WTC11 (cell line): Measurements from ENCODE around the gene PDXP.

Source experiments
- ATF2 ChIP-seq: sonication (generic); formaldehyde crosslinking; IDR thresholded peaks from 2 replicates; pipeline ENCODE4 v1.8.1; 2022; ENCODE audit warnings: low read depth, missing genetic modification reagents, borderline replicate concordance
- CREB1 ChIP-seq: sonication (generic); formaldehyde crosslinking; IDR thresholded peaks from 2 replicates; pipeline ENCODE4 v1.8.0; 2023; ENCODE audit warnings: mild to moderate bottlenecking, missing genetic modification reagents
- FOXP1 ChIP-seq: sonication (generic); formaldehyde crosslinking; IDR thresholded peaks from 2 replicates; pipeline ENCODE4 v1.8.0; 2022; ENCODE audit warnings: missing genetic modification reagents, mild to moderate bottlenecking, moderate library complexity, borderline replicate concordance
- NR2C2 ChIP-seq: sonication (generic); formaldehyde crosslinking; IDR thresholded peaks from 2 replicates; pipeline ENCODE4 v1.8.0; 2022; ENCODE audit warnings: mild to moderate bottlenecking, missing genetic modification reagents
- RORB ChIP-seq: fragments of 250-450 bp; sonication (Bioruptor Pico); IDR thresholded peaks from 2 replicates; pipeline ENCODE4 v1.9.0; 2021; ENCODE audit warnings: mild to moderate bottlenecking
- ZNF416 ChIP-seq: fragments of 250-450 bp; sonication (Bioruptor Pico); IDR thresholded peaks from 2 replicates; pipeline ENCODE4 v1.9.0; 2021; ENCODE audit warnings: mild to moderate bottlenecking, inconsistent platforms
- TF ChIP-seq, protein P1 (sequence below): fragments of 200-600 bp; IDR thresholded peaks from 2 replicates; pipeline ENCODE4 v1.8.0; 2022; ENCODE audit warnings: antibody characterized with exemption

DNA sequence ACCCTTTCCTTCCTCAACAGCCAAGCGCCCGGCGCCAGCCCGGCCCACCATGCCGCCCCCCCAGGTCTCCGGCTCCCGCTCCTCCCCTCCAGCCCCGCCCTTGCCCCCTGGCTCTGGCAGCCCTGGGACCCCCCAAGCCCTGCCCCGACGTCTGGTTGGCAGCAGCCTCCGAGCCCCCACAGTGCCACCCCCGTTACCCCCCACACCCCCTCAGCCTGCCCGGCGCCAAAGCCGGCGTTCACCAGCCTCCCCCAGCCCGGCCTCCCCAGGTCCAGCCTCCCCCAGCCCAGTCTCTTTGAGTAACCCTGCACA, 3.3 kb upstream of the PDXP start:
- TF ChIP-seq ATF2 (CRISPR knock-in tag) (no peak), RORB (no peak), CREB1 (CRISPR knock-in tag) (no peak), ZNF416 (CRISPR knock-in tag) (no peak), FOXP1 (no peak), NR2C2 (CRISPR knock-in tag) (no peak)
- TF ChIP-seq, protein P1, sequence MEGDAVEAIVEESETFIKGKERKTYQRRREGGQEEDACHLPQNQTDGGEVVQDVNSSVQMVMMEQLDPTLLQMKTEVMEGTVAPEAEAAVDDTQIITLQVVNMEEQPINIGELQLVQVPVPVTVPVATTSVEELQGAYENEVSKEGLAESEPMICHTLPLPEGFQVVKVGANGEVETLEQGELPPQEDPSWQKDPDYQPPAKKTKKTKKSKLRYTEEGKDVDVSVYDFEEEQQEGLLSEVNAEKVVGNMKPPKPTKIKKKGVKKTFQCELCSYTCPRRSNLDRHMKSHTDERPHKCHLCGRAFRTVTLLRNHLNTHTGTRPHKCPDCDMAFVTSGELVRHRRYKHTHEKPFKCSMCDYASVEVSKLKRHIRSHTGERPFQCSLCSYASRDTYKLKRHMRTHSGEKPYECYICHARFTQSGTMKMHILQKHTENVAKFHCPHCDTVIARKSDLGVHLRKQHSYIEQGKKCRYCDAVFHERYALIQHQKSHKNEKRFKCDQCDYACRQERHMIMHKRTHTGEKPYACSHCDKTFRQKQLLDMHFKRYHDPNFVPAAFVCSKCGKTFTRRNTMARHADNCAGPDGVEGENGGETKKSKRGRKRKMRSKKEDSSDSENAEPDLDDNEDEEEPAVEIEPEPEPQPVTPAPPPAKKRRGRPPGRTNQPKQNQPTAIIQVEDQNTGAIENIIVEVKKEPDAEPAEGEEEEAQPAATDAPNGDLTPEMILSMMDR = no peak
